Mucosa of descending colon (tissue), 3 donors: ENCODE measurements around the gene PLA2G6. TPM values are rescaled to one million over a fixed set of nuclear protein-coding genes. Genes with fewer than 3 reads are reported as not detected.
A peak's percentile ranks its signal among the peaks of the same experiment; 100 is the strongest.

Experiments used
- ATAC-seq: fragments of 200-7000 bp; cut with Tn5 transposase; one replicate; pipeline ENCODE4 v1.9.1; 2020; ENCODE audit warnings: mild to moderate bottlenecking, moderate library complexity
- DNase-seq, 3 donors: peaks; one replicate each; pipeline ENCODE4 v3.0.0-alpha.2; 2020
- H3K36me3 ChIP-seq: fragments of 200-600 bp; one replicate; pipeline ENCODE4 v1.8.0; 2021; ENCODE audit warnings: low read depth, mild to moderate bottlenecking
- H3K4me1 ChIP-seq: fragments of 200-600 bp; one replicate; pipeline ENCODE4 v1.8.0; 2021; ENCODE audit warnings: low read depth, mild to moderate bottlenecking
- H3K4me3 ChIP-seq: fragments of 200-600 bp; one replicate; pipeline ENCODE4 v1.8.0; 2021; ENCODE audit warnings: mild to moderate bottlenecking
- H3K9me3 ChIP-seq: fragments of 200-600 bp; one replicate; pipeline ENCODE4 v1.8.0; 2021; ENCODE audit warnings: mild to moderate bottlenecking
- CTCF ChIP-seq: fragments of 200-600 bp; IDR thresholded peaks from one replicate; pipeline ENCODE4 v1.8.0; 2022; ENCODE audit warnings: antibody characterized with exemption, mild to moderate bottlenecking
- intact Hi-C, 2 donors: fragments of 100-400 bp; cut with DNase I in 1 of 2; cut with micrococcal nuclease in 1 of 2; formaldehyde crosslinking; loops; one replicate each; pipeline versions ENCODE4 v1.11.0 to v1.11.1; 2022; cut with DNase I, micrococcal nuclease
- total RNA-seq, 3 donors: library from RNA; stranded (reverse); fragmentation: NEBNext Ultra II Directional in 2 of 3; extraction: Animal tissue kit (Norgen Biotek cat#: 25700) in 2 of 3; gene quantifications; one replicate each; pipeline versions ENCODE4 v1.2.1 to v1.2.4, GENCODE V29; 2021 to 2023
- donor health status: DM: no; HTN: no; CAD: no; lungs with moderate emphysema.
- donor health status: DM: no; HTN: no; CAD: no.
- donor health status: DM: no; HTN: yes; CAD: no.

PLA2G6 gene
- total RNA-seq, 3 donors from 2014 or later: 28.5 to 38.7 (median 35.9) TPM

GRCh38 chr22:38129021-38129420 is 52.6 kb downstream of the PLA2G6 start:
- no peaks in the 10 kb centered on the region for H3K9me3 ChIP-seq
- no peaks in the 10 kb centered on the region for H3K36me3 ChIP-seq
- no peak overlapping the region for H3K4me3 ChIP-seq
- intact Hi-C loops: no loop called here
- no peaks in the 10 kb centered on the region for H3K4me1 ChIP-seq
- TF ChIP-seq CTCF: no peak
- ATAC-seq (no peak), DNase-seq (no peak)

GRCh38 chr22:38127869-38128268 is 53.8 kb downstream of the PLA2G6 start:
- no peaks in the 10 kb centered on the region for H3K9me3 ChIP-seq
- peak in 1 of 3 donors; percentile 8 for DNase-seq
- no peaks in the 10 kb centered on the region for H3K4me1 ChIP-seq
- H3K36me3 ChIP-seq: no peaks in the 10 kb centered on the region
- H3K4me3 ChIP-seq: no peak overlapping the region
- intact Hi-C loops: no loop called here
- no peak for ATAC-seq
- no peak for TF ChIP-seq CTCF

GRCh38 chr22:38126928-38127668 is 54.5 kb downstream of the PLA2G6 start:
- no peaks in the 10 kb centered on the region for H3K4me1 ChIP-seq
- no peaks in the 10 kb centered on the region for H3K36me3 ChIP-seq
- ATAC-seq (no peak), DNase-seq (no peak)
- no peaks in the 10 kb centered on the region for H3K9me3 ChIP-seq
- no peak for TF ChIP-seq CTCF
- intact Hi-C loops: no loop called here
- H3K4me3 ChIP-seq: no peak overlapping the region

GRCh38 chr22:38125751-38126201 is 55.9 kb downstream of the PLA2G6 start:
- no peak for TF ChIP-seq CTCF
- intact Hi-C loops: no loop called here

GRCh38 chr22:38125038-38125610 is 56.5 kb downstream of the PLA2G6 start:
- Histone ChIP-seq H3K4me3 (no peak overlapping the region), H3K4me1 (no peaks in the 10 kb centered on the region), H3K36me3 (no peaks in the 10 kb centered on the region), H3K9me3 (no peaks in the 10 kb centered on the region)
- DNase-seq (no peak), ATAC-seq (no peak)
- intact Hi-C loops: no loop called here
- TF ChIP-seq CTCF: no peak

More at GRCh38 chr22:38125751-38126201, 55.9 kb downstream of the PLA2G6 start:
- Histone ChIP-seq H3K4me1 (no peaks in the 10 kb centered on the region), H3K4me3 (no peak overlapping the region), H3K9me3 (no peaks in the 10 kb centered on the region), H3K36me3 (no peaks in the 10 kb centered on the region)
- ATAC-seq (no peak), DNase-seq (no peak)
